Kidney (tissue), 14 donors: ENCODE measurements around the gene WDR41. TPM values are rescaled to one million over a fixed set of nuclear protein-coding genes. Genes with fewer than 3 reads are reported as not detected.
"Not testable (repeated sequence)": the region's sequence is repeated elsewhere in the genome, so short reads cannot be mapped to it uniquely, and the experiment has no call there.

Experiments
- DNase-seq, 5 donors: peaks; one replicate each; pipeline ENCODE4 v3.0.0-alpha.2; 2013 to 2020
- FAIRE-seq: peaks from 2 replicates; lab custom pipeline; 2012; peaks lifted over from hg19 to GRCh38; lab: Jason Lieb, UNC
- H3K27ac ChIP-seq, 2 donors: one replicate each; pipeline ENCODE4 v1.7.0; 2013; ENCODE audit warnings: low read depth in 2 of 2, low read length in 2 of 2, inconsistent platforms in 1 of 2
- H3K27me3 ChIP-seq: one replicate; pipeline ENCODE4 v1.7.1; 2013; ENCODE audit warnings: low read length, inconsistent platforms; ENCODE audit not compliant: control insufficient read depth, insufficient read depth
- H3K36me3 ChIP-seq, 3 donors: one replicate each; pipeline versions ENCODE4 v1.7.0 to v1.7.1; 2013; ENCODE audit warnings: low read length in 3 of 3, control low read depth in 1 of 3, inconsistent platforms in 1 of 3; ENCODE audit not compliant: insufficient read depth in 3 of 3, control insufficient read depth in 2 of 3
- H3K4me1 ChIP-seq, 3 donors: one replicate each; pipeline versions ENCODE4 v1.7.0 to v1.7.1; 2013; ENCODE audit warnings: low read length in 3 of 3, inconsistent platforms in 1 of 3, low read depth in 1 of 3; ENCODE audit not compliant: control insufficient read depth in 2 of 3, insufficient read depth in 2 of 3
- H3K4me3 ChIP-seq, 3 donors: one replicate each; pipeline versions ENCODE4 v1.7.0 to v1.8.1; 2013; ENCODE audit warnings: low read length in 3 of 3, control low read depth in 1 of 3, inconsistent platforms in 1 of 3
- H3K9ac ChIP-seq, 3 donors: one replicate each; pipeline versions ENCODE4 v1.7.0 to v1.7.1; 2013; ENCODE audit warnings: low read length in 3 of 3, control low read depth in 1 of 3, inconsistent platforms in 1 of 3
- H3K9me3 ChIP-seq, 3 donors: one replicate each; pipeline versions ENCODE4 v1.7.0 to v1.7.1; 2013; ENCODE audit warnings: low read length in 3 of 3, control low read depth in 1 of 3, inconsistent platforms in 1 of 3; ENCODE audit not compliant: control insufficient read depth in 2 of 3, insufficient read depth in 1 of 3
- intact Hi-C: fragments of 100-400 bp; cut with DNase I; formaldehyde crosslinking; loops from one replicate; pipeline ENCODE4 v1.11.1; 2022
- polyA plus RNA-seq: library from polyadenylated mRNA; stranded (reverse); fragments of 350-450 nt; fragmentation: Illumina TruSeq; extraction: RNeasy Lipid Tissue Mini Kit (QIAGEN cat#74804); gene quantifications from one replicate; pipeline ENCODE4 v1.2.3, GENCODE V29; 2014; ENCODE audit warnings: low read depth, low replicate concordance; ENCODE audit not compliant: insufficient read depth
- total RNA-seq: library from RNA; stranded (reverse); fragmentation: NEBNext Ultra II Directional; extraction: Animal tissue kit (Norgen Biotek cat#: 25700); gene quantifications from one replicate; pipeline ENCODE4 v1.2.1, GENCODE V29; 2021
- TF ChIP-seq, protein P1 (sequence below): IDR thresholded peaks from 3 replicates; pipeline ENCODE4 v1.5.1; 2012; ENCODE audit warnings: mild to moderate bottlenecking, moderate library complexity, borderline replicate concordance; ENCODE audit not compliant: insufficient read depth; ENCODE audit errors: extremely low read depth
- donor health status: control.
- donor health status: control.
- donor health status: control.
- donor health status: control.
- donor health status: control.
- donor health status: DM: yes; HTN: yes; CAD: no.
- donor health status: Normal renal cell carcinoma (clear cell type).

WDR41 gene
- total and polyA plus RNA-seq, 2 donors from 2014 or later = 16.0 to 45.2 TPM

GRCh38 chr5:77492653-77493000 lies 511 bp upstream of the WDR41 start:
- no peaks in the 10 kb centered on the region for H3K27me3 ChIP-seq
- peak overlapping the region in 1 of 2 donors; percentile 96 for H3K27ac ChIP-seq
- peak overlapping the region; percentile 51 to 93 (median 73) for H3K4me3 ChIP-seq
- H3K4me1 ChIP-seq = no peaks in the 10 kb centered on the region
- TF ChIP-seq, protein P1, sequence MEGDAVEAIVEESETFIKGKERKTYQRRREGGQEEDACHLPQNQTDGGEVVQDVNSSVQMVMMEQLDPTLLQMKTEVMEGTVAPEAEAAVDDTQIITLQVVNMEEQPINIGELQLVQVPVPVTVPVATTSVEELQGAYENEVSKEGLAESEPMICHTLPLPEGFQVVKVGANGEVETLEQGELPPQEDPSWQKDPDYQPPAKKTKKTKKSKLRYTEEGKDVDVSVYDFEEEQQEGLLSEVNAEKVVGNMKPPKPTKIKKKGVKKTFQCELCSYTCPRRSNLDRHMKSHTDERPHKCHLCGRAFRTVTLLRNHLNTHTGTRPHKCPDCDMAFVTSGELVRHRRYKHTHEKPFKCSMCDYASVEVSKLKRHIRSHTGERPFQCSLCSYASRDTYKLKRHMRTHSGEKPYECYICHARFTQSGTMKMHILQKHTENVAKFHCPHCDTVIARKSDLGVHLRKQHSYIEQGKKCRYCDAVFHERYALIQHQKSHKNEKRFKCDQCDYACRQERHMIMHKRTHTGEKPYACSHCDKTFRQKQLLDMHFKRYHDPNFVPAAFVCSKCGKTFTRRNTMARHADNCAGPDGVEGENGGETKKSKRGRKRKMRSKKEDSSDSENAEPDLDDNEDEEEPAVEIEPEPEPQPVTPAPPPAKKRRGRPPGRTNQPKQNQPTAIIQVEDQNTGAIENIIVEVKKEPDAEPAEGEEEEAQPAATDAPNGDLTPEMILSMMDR = no peak
- FAIRE-seq (no peak), DNase-seq (no peak)
- peak overlapping the region in 2 of 3 donors; percentile 33 to 76 for H3K9ac ChIP-seq
- intact Hi-C loops = no loop called here
- no peaks in the 10 kb centered on the region for H3K36me3 ChIP-seq
- no peaks in the 10 kb centered on the region for H3K9me3 ChIP-seq

GRCh38 chr5:77490741-77491344 lies 1.3 kb downstream of the WDR41 start:
- H3K27me3 ChIP-seq, H3K36me3 ChIP-seq, H3K9me3 ChIP-seq, intact Hi-C loops, H3K4me1 ChIP-seq, FAIRE-seq, H3K27ac ChIP-seq: not testable (repeated sequence)
- peak in 2 of 5 donors; percentile 15 to 24 for DNase-seq
- Histone ChIP-seq H3K9ac (peak overlapping the region in 1 of 3 donors; percentile 95), H3K4me3 (peak overlapping the region; percentile 92 to 93 (median 93))

- intact Hi-C loops = no loop called here
- FAIRE-seq = no peak
- TF ChIP-seq, protein P1 = no peak
- no peaks in the 10 kb centered on the region for H3K27me3 ChIP-seq
- no peak overlapping the region for H3K27ac ChIP-seq
- peaks cover 0 to 6% (median 0%) of the 10 kb centered on the region in 3 donors for H3K36me3 ChIP-seq
- H3K4me3 ChIP-seq = no peak overlapping the region
- H3K4me1 ChIP-seq = no peaks in the 10 kb centered on the region
- H3K9ac ChIP-seq = no peak overlapping the region
- DNase-seq = no peak
- H3K9me3 ChIP-seq = no peaks in the 10 kb centered on the region
These were observed 5.7 kb downstream of the WDR41 start for GRCh38 chr5:77486344-77486962.

- intact Hi-C loops = no loop called here
- no peaks in the 10 kb centered on the region for H3K27me3 ChIP-seq
- FAIRE-seq (no peak), DNase-seq (no peak)
- no peak overlapping the region for H3K4me3 ChIP-seq
- H3K27ac ChIP-seq = no peak overlapping the region
- H3K9ac ChIP-seq = no peak overlapping the region
- TF ChIP-seq, protein P1 = no peak
- H3K9me3 ChIP-seq = no peaks in the 10 kb centered on the region
- no peaks in the 10 kb centered on the region for H3K4me1 ChIP-seq
- H3K36me3 ChIP-seq = peaks cover 0 to 6% (median 0%) of the 10 kb centered on the region in 3 donors
These were observed 8.4 kb downstream of the WDR41 start for GRCh38 chr5:77483682-77484081.

GRCh38 chr5:77475041-77475440 lies 17.1 kb downstream of the WDR41 start:
- H3K27me3 ChIP-seq, H3K4me3 ChIP-seq, FAIRE-seq, H3K9ac ChIP-seq, H3K27ac ChIP-seq, H3K9me3 ChIP-seq, intact Hi-C loops, H3K36me3 ChIP-seq, DNase-seq, H3K4me1 ChIP-seq: not testable (repeated sequence)

GRCh38 chr5:77468875-77469274 lies 23.2 kb downstream of the WDR41 start:
- H3K4me3 ChIP-seq, H3K27me3 ChIP-seq, H3K36me3 ChIP-seq, H3K9ac ChIP-seq, FAIRE-seq, intact Hi-C loops, H3K27ac ChIP-seq, DNase-seq, H3K4me1 ChIP-seq, H3K9me3 ChIP-seq: not testable (repeated sequence)
